ENCODE data around the gene CANT1.

DNA sequence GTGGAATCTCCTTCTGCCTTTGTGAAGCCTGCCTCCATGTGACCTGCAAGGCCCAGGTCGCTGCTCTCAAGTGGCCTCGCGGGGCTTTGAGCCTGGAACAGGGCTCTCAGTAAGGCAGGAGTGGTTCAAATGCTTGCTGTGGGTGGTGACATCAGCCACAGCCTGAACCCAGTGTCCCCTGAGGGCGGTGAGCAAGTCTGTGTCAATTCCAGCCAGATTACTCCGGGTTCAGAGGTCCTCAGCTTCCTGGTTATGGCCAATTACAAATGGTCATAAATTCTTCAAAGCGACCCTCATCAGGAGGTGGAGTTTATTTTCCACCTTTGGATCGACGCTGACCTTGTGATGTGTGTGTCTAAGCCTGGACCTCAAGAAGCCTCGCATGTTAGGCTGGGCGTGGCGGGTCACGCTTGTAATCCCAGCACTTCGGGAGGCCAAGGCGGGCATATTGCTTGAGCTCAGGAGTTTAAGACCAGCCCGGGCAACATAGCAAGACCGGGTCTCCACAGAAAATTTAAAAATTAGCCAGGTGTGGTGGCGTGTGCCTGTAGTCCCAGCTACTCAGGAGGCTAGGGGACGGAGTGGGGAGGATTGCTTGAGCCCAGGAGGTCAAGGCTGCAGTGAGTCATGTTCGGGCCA is 47.1 kb downstream of the CANT1 start:
- no peak for TF ChIP-seq CTCF (conservative IDR thresholded peaks at IDR 0.05)
- TF ChIP-seq ZFX (IDR thresholded peaks at IDR 0.05) = no peak
